Parathyroid adenoma (tissue), 2 donors: ENCODE data around the gene SOCS6.

Source experiments
- H2AFZ ChIP-seq: fragments of 300-600 bp; sonication (generic); one replicate; pipeline ENCODE4 v1.7.0; 2017; ENCODE audit warnings: antibody characterized with exemption, mild to moderate bottlenecking
- H3K27ac ChIP-seq: fragments of 300-600 bp; sonication (generic); one replicate; pipeline ENCODE4 v1.7.0; 2017
- H3K27me3 ChIP-seq: fragments of 300-600 bp; sonication (generic); one replicate; pipeline ENCODE4 v1.7.0; 2017; ENCODE audit warnings: low read length; ENCODE audit not compliant: control insufficient read depth, insufficient read depth
- H3K36me3 ChIP-seq: fragments of 300-600 bp; sonication (generic); one replicate; pipeline ENCODE4 v1.7.0; 2017; ENCODE audit warnings: low read length; ENCODE audit not compliant: control insufficient read depth, insufficient read depth
- H3K4me1 ChIP-seq: fragments of 300-600 bp; sonication (generic); one replicate; pipeline ENCODE4 v1.7.0; 2017; ENCODE audit warnings: control low read depth
- H3K4me2 ChIP-seq: fragments of 300-600 bp; sonication (generic); one replicate; pipeline ENCODE4 v1.7.0; 2017; ENCODE audit warnings: low read length
- H3K4me3 ChIP-seq: fragments of 300-600 bp; sonication (generic); one replicate; pipeline ENCODE4 v1.7.0; 2017; ENCODE audit warnings: low read depth, low read length
- H3K79me2 ChIP-seq: fragments of 300-600 bp; sonication (generic); one replicate; pipeline ENCODE4 v1.7.0; 2017; ENCODE audit warnings: control low read depth
- H3K9ac ChIP-seq: fragments of 300-600 bp; sonication (generic); one replicate; pipeline ENCODE4 v1.7.0; 2017; ENCODE audit warnings: mild to moderate bottlenecking
- H3K9me3 ChIP-seq: fragments of 300-600 bp; sonication (generic); one replicate; pipeline ENCODE4 v1.7.0; 2017; ENCODE audit warnings: low read length; ENCODE audit not compliant: control insufficient read depth
- TF ChIP-seq, protein P1 (sequence below): fragments of 300-600 bp; sonication (generic); IDR thresholded peaks from one replicate; pipeline ENCODE4 v1.7.0; 2017; ENCODE audit warnings: antibody characterized with exemption, mild to moderate bottlenecking
- donor health status: primary hyperparathyroidism.

Gene SOCS6

GRCh38 chr18:70308555-70309294, 19.9 kb downstream of the SOCS6 start:
- no peaks in the 10 kb centered on the region for H3K4me1 ChIP-seq
- TF ChIP-seq, protein P1, sequence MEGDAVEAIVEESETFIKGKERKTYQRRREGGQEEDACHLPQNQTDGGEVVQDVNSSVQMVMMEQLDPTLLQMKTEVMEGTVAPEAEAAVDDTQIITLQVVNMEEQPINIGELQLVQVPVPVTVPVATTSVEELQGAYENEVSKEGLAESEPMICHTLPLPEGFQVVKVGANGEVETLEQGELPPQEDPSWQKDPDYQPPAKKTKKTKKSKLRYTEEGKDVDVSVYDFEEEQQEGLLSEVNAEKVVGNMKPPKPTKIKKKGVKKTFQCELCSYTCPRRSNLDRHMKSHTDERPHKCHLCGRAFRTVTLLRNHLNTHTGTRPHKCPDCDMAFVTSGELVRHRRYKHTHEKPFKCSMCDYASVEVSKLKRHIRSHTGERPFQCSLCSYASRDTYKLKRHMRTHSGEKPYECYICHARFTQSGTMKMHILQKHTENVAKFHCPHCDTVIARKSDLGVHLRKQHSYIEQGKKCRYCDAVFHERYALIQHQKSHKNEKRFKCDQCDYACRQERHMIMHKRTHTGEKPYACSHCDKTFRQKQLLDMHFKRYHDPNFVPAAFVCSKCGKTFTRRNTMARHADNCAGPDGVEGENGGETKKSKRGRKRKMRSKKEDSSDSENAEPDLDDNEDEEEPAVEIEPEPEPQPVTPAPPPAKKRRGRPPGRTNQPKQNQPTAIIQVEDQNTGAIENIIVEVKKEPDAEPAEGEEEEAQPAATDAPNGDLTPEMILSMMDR: no peak
- no peak overlapping the region for H2AFZ ChIP-seq
- H3K4me3 ChIP-seq: no peak overlapping the region
- peaks cover 67% of the 10 kb centered on the region for H3K79me2 ChIP-seq
- no peak overlapping the region for H3K9ac ChIP-seq
- no peaks in the 10 kb centered on the region for H3K36me3 ChIP-seq
- no peaks in the 10 kb centered on the region for H3K9me3 ChIP-seq
- no peak overlapping the region for H3K27ac ChIP-seq
- H3K4me2 ChIP-seq: no peak overlapping the region
- H3K27me3 ChIP-seq: no peaks in the 10 kb centered on the region

- no peaks in the 10 kb centered on the region for H3K27me3 ChIP-seq
- no peak overlapping the region for H3K9ac ChIP-seq
- H3K4me1 ChIP-seq: no peaks in the 10 kb centered on the region
- no peak overlapping the region for H3K27ac ChIP-seq
- H3K9me3 ChIP-seq: no peaks in the 10 kb centered on the region
- H3K4me3 ChIP-seq: no peak overlapping the region
- no peaks in the 10 kb centered on the region for H3K36me3 ChIP-seq
- TF ChIP-seq, protein P1: no peak
- H3K4me2 ChIP-seq: no peak overlapping the region
- no peak overlapping the region for H2AFZ ChIP-seq
- H3K79me2 ChIP-seq: peaks cover 56% of the 10 kb centered on the region
These were observed 21.9 kb downstream of the SOCS6 start for GRCh38 chr18:70310560-70311320.

DNA sequence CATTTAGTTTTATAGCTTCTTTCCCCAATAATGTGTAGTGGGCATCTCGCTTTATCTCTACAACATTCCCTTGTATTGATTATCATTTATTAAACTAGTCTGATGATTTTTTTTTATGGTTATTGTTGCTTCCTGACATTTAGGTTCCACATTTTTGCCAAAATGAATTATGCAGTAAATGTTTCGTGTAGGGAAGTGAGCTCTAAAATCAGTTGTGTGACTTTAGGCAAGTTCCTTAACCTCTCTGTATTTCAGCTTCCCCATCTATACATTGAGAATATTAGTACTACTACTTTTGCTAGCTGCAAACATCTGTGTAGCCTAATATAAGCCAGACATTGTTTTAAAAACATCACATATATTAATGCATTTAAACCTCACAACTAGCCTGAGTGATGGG, 22.9 kb downstream of the SOCS6 start:
- Histone ChIP-seq H3K79me2 (peaks cover 51% of the 10 kb centered on the region), H2AFZ (no peak overlapping the region), H3K27ac (no peak overlapping the region), H3K4me3 (no peak overlapping the region), H3K9ac (no peak overlapping the region), H3K4me2 (no peak overlapping the region), H3K36me3 (no peaks in the 10 kb centered on the region), H3K9me3 (no peaks in the 10 kb centered on the region), H3K27me3 (no peaks in the 10 kb centered on the region), H3K4me1 (no peaks in the 10 kb centered on the region)
- TF ChIP-seq, protein P1: no peak

- H3K79me2 ChIP-seq: peaks cover 40% of the 10 kb centered on the region
- no peaks in the 10 kb centered on the region for H3K4me1 ChIP-seq
- no peaks in the 10 kb centered on the region for H3K27me3 ChIP-seq
- H3K27ac ChIP-seq: no peak overlapping the region
- H2AFZ ChIP-seq: no peak overlapping the region
- no peak overlapping the region for H3K9ac ChIP-seq
- TF ChIP-seq, protein P1: no peak
- no peak overlapping the region for H3K4me2 ChIP-seq
- no peaks in the 10 kb centered on the region for H3K36me3 ChIP-seq
- H3K4me3 ChIP-seq: no peak overlapping the region
- H3K9me3 ChIP-seq: no peaks in the 10 kb centered on the region
These were observed 24.8 kb downstream of the SOCS6 start for GRCh38 chr18:70313640-70314039.
